Endothelial cell (in vitro differentiated cells): Measurements from ENCODE around the gene ARHGAP18. TPM values are rescaled to one million over a fixed set of nuclear protein-coding genes. Genes with fewer than 3 reads are reported as not detected.

ENCODE experiments used
- DNase-seq: peaks from one replicate; pipeline ENCODE4 v3.0.0; 2021; ENCODE audit warnings: low spot score
- H3K27ac Mint-ChIP-seq: one replicate; pipeline ENCODE4 v1.8.0; 2021; ENCODE audit warnings: mixed read lengths, inconsistent platforms; ENCODE audit not compliant: unreplicated experiment
- H3K27me3 Mint-ChIP-seq: one replicate; pipeline ENCODE4 v1.8.0; 2021; ENCODE audit warnings: mild to moderate bottlenecking, moderate library complexity, mixed read lengths, inconsistent platforms; ENCODE audit not compliant: unreplicated experiment
- H3K36me3 Mint-ChIP-seq: one replicate; pipeline ENCODE4 v1.8.0; 2021; ENCODE audit warnings: mild to moderate bottlenecking, low read depth, mixed read lengths, inconsistent platforms; ENCODE audit not compliant: unreplicated experiment
- H3K4me1 Mint-ChIP-seq: one replicate; pipeline ENCODE4 v1.8.0; 2021; ENCODE audit warnings: mild to moderate bottlenecking, mixed read lengths, inconsistent platforms; ENCODE audit not compliant: unreplicated experiment
- H3K4me3 Mint-ChIP-seq: one replicate; pipeline ENCODE4 v1.8.0; 2021; ENCODE audit warnings: mild to moderate bottlenecking, mixed read lengths, inconsistent platforms; ENCODE audit not compliant: unreplicated experiment
- H3K9me3 Mint-ChIP-seq: one replicate; pipeline ENCODE4 v1.8.0; 2021; ENCODE audit warnings: mixed read lengths, inconsistent platforms; ENCODE audit not compliant: unreplicated experiment
- total RNA-seq: library from RNA; stranded (reverse); fragmentation: NEBNext Ultra II Directional; extraction: Animal tissue kit (Norgen Biotek cat#: 25700); gene quantifications from one replicate; pipeline ENCODE4 v1.2.1, GENCODE V29; 2021; ENCODE audit not compliant: unreplicated experiment
- TF ChIP-seq, protein P1 (sequence below): fragments of 200-600 bp; sonication (generic); IDR thresholded peaks from one replicate; pipeline ENCODE4 v1.5.0; 2021; ENCODE audit warnings: antibody characterized with exemption; ENCODE audit not compliant: unreplicated experiment

The ARHGAP18 gene
- total RNA-seq, 1 donor from 2014 or later, result 102 TPM

DNA sequence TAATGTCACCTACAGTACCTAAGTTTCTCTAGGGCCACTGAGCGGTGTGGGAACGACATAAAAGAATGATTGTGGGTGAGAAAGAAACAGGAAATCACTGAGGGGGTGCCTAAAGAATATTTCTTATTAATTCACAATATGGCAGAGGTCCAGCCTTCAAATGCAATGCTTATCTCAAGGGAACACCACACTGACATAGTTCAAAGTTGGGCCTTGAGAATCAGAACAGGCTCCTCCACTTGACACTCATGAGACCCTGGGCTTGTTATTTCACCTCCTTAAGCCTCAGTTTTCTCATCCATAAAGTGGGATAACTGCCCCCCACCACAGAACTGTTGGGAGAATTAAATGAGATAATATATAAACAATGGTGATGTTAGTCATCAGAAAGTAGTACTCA, 40.4 kb upstream of the ARHGAP18 start:
- DNase-seq, result no peak
- TF ChIP-seq, protein P1, sequence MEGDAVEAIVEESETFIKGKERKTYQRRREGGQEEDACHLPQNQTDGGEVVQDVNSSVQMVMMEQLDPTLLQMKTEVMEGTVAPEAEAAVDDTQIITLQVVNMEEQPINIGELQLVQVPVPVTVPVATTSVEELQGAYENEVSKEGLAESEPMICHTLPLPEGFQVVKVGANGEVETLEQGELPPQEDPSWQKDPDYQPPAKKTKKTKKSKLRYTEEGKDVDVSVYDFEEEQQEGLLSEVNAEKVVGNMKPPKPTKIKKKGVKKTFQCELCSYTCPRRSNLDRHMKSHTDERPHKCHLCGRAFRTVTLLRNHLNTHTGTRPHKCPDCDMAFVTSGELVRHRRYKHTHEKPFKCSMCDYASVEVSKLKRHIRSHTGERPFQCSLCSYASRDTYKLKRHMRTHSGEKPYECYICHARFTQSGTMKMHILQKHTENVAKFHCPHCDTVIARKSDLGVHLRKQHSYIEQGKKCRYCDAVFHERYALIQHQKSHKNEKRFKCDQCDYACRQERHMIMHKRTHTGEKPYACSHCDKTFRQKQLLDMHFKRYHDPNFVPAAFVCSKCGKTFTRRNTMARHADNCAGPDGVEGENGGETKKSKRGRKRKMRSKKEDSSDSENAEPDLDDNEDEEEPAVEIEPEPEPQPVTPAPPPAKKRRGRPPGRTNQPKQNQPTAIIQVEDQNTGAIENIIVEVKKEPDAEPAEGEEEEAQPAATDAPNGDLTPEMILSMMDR, result no peak
- H3K27me3 Mint-ChIP-seq, result no peaks in the 10 kb centered on the region
- H3K27ac Mint-ChIP-seq, result no peak overlapping the region
- H3K4me3 Mint-ChIP-seq, result no peak overlapping the region
- no peaks in the 10 kb centered on the region for H3K9me3 Mint-ChIP-seq
- peaks cover 7% of the 10 kb centered on the region for H3K4me1 Mint-ChIP-seq
- H3K36me3 Mint-ChIP-seq, result no peaks in the 10 kb centered on the region

DNA sequence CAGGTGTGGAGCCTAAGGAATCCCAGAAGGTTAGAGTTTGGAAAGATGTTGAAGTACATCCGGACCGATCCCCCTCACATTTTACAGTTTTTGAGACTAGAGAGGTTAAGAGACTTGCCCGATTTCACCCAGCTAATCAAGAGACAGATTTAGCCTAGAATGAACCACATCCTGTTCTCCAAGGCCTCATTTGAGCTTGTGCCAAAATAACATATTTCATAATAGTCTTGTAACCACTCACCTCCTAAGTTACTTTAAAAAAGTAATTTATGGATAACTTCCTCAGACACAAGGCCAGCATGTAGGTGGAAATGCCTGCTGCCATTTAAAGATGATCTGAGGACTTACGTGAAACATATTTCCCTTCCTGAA, 39.8 kb upstream of the ARHGAP18 start:
- Mint-ChIP-seq H3K4me3 (no peak overlapping the region), H3K27me3 (no peaks in the 10 kb centered on the region), H3K27ac (no peak overlapping the region), H3K9me3 (no peaks in the 10 kb centered on the region), H3K36me3 (no peaks in the 10 kb centered on the region), H3K4me1 (peaks cover 7% of the 10 kb centered on the region)
- no peak for DNase-seq
- TF ChIP-seq, protein P1, result no peak

DNA sequence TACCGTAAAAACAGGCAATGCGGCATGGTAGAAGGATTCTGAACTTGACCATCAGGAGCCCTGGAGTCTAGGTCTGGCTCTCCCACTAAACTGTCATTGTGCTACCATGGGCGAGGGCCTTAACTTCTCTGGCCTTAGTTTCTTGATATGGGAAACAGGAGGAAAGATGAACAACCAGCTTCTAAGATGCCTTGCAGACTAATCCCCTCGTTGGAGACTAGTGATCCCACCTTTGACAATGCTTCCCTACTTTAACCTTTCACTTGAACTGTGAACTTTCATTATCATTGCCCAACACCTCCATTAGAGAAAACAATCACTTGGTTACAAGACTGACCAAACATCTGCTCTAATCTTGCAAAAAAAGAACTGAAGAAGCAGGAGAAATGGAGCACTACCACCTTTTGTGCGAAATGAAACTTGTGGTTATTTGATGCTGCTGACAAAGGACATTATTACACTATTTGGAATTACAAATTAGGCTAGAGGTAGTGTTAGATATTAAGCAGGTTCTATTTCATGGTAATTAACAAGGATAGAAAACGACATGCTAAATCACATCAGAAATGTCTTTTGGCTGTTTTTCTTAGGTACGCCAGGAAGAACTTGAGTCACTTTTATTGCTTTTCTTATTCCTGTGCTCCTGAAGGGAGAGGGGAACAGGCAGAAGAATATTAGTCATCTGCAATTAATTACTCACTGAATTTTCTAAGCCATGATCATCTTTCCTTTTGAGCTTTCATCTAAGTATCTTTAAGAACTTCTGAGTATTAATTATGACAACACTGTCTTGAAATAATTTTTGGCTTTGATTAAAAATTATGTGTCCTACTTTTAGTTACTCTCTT, 39.1 kb upstream of the ARHGAP18 start:
- Mint-ChIP-seq H3K27me3 (no peaks in the 10 kb centered on the region), H3K4me1 (peaks cover 7% of the 10 kb centered on the region), H3K9me3 (no peaks in the 10 kb centered on the region), H3K27ac (no peak overlapping the region), H3K4me3 (no peak overlapping the region), H3K36me3 (no peaks in the 10 kb centered on the region)
- DNase-seq, result no peak
- TF ChIP-seq, protein P1, result no peak

DNA sequence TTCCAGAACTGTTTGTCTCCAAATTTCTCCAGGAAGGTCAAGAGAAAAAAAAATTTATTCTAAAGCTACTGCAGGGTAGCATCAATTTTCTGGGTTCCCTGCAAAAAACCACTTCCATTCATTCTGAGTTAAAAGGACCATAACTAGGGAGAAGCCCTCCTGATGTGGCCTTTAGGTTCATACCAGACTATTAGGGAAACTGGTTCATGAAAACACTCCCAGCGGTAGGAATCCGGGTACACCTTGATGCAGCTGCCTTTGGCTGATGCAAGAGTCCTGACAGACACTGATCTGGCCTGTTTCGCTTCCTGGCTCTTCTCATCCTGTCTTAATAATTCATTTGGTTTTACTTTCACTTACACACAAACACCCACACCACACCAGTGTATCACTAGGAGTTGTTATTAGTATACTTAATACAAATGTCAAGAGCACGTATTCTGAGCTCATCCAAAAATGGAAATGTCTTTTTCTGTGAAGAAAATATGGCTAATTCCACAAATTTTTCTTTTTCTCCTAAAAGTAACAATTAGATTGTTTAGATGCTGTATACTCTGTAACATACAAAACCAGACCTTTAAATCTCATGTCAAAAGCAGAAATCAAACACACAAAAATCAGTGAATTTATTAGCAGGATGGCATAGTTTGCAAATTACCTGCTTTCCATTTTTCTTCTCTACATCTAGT, 38.4 kb upstream of the ARHGAP18 start:
- H3K36me3 Mint-ChIP-seq, result no peaks in the 10 kb centered on the region
- no peak overlapping the region for H3K4me3 Mint-ChIP-seq
- H3K9me3 Mint-ChIP-seq, result no peaks in the 10 kb centered on the region
- no peak for DNase-seq
- H3K4me1 Mint-ChIP-seq, result peaks cover 7% of the 10 kb centered on the region
- TF ChIP-seq, protein P1, result no peak
- no peak overlapping the region for H3K27ac Mint-ChIP-seq
- H3K27me3 Mint-ChIP-seq, result no peaks in the 10 kb centered on the region

DNA sequence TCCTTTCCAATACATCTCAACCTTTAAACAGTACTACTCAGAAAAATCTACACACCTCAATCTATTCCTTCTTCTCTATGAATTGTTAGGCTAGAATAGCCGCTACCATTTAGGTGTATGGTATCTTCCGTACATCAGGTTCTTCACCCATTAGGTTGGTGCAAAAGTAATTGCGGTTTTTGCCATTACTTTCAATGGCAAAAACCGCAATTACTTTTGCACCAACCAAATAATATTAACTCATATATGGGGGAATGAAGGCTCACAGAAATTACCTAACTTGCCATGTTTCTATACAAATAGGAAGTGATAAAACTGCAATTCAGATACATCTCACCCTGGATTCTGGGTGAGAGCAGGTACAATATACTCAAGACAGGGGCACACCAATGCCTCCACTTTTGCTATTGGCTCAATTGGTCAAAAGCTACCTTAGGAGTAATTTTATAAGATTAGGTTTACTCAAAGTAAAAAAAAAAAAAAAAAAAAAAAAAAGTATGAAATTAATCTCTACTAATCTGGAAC, 37.7 kb upstream of the ARHGAP18 start:
- Mint-ChIP-seq H3K27ac (no peak overlapping the region), H3K27me3 (no peaks in the 10 kb centered on the region), H3K4me3 (no peak overlapping the region), H3K4me1 (peaks cover 7% of the 10 kb centered on the region), H3K36me3 (no peaks in the 10 kb centered on the region), H3K9me3 (no peaks in the 10 kb centered on the region)
- TF ChIP-seq, protein P1, result no peak
- DNase-seq, result no peak
